CD4-positive, alpha-beta T cell treated with Interleukin-6 for 4 hours (primary cell): ENCODE measurements around the gene SUGCT.
"Not testable (repeated sequence)": the region's sequence is repeated elsewhere in the genome, so short reads cannot be mapped to it uniquely, and the experiment has no call there.

Source experiments
- DNase-seq: peaks from one replicate; pipeline ENCODE4 v3.0.0-alpha.2; 2020; ENCODE audit warnings: mixed read lengths

SUGCT gene

GRCh38 chr7:40267583-40267982 is 132.8 kb downstream of the SUGCT start:
- no peak for DNase-seq

DNA sequence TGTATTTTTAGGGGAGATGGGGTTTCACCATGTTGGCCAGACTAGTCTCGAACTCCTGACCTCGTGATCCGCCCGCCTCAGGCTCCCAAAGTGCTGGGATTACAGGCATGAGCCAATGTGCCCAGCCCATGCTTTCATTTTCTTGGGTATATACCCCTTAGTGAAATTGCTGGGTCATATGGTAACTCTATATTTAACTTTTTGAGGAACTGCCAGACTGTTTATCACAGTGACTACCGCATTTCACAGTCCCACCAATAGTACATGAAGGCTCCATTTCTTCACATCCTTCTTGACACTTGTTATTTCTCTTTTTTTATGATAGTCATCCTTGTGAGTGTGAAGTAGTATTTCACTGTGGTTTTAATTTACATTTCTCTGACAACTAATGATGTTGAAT is 134.0 kb downstream of the SUGCT start:
- DNase-seq, result not testable (repeated sequence)

- no peak for DNase-seq
Measured at GRCh38 chr7:40276061-40276460, 141.3 kb downstream of the SUGCT start.

DNA sequence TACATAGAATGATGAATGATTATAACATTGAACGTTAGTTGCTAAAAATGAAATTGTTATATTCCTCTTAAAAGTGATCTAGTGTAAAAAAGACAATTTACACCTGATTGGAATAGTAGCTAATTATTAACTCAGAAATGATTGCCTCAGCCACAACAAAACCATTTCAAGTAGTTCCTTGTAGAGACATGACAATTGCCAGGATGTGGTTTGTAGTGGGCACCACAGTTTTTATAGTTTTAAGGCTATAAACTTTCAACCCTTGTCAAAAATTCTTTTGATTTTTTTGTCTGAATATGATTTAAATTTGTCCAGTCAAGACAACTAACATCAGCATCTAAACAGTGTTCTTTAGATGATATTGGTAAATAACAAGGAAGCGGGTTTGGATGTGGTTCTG is 145.2 kb downstream of the SUGCT start:
- DNase-seq, result no peak

DNA sequence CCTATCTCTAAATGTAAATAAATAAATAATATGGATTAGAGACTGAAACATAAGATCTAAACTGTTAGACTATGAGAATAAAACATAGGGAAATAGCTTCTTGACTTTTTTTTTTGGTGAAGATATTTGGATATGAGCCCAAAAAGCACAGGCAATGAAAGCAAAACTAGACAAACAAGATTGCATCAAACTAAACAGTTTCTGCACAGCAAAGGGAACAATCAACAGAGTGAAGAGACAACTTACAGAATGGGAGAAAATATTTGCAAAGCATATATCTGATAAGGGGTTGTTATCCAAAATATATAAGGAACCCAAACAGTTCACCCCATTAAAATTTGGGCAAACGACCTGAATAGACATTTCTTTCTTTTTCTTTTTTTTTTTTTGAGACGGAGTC is 148.1 kb downstream of the SUGCT start:
- no peak for DNase-seq

GRCh38 chr7:40283391-40283790 is 148.6 kb downstream of the SUGCT start:
- DNase-seq, result no peak

GRCh38 chr7:40288827-40289226 is 154.0 kb downstream of the SUGCT start:
- DNase-seq, result no peak

- no peak for DNase-seq
Measured at GRCh38 chr7:40297741-40298311, 163.0 kb downstream of the SUGCT start.

GRCh38 chr7:40298421-40298820 is 163.6 kb downstream of the SUGCT start:
- no peak for DNase-seq

DNA sequence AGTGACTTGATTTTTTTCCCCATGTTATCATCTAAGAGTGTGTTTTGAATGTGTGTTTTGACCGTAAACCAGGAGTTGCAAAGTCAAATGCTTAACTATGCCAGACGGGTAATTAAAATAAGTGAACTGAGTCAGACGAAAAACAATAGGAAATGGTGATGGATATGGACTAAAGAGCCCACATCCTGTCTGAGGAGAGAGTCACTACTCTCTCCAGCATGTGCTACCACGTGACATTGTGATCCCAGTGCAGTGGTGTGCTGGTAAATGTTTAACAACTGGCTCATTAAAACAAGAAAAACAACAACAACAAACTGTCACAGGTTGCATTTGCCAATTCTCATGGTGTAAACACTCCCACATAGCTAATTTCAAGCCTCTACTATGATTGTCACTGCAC is 164.3 kb downstream of the SUGCT start:
- DNase-seq, result no peak

GRCh38 chr7:40300146-40300670 is 165.4 kb downstream of the SUGCT start:
- DNase-seq, result no peak

- no peak for DNase-seq
Measured at GRCh38 chr7:40301486-40302068, 166.8 kb downstream of the SUGCT start.

DNA sequence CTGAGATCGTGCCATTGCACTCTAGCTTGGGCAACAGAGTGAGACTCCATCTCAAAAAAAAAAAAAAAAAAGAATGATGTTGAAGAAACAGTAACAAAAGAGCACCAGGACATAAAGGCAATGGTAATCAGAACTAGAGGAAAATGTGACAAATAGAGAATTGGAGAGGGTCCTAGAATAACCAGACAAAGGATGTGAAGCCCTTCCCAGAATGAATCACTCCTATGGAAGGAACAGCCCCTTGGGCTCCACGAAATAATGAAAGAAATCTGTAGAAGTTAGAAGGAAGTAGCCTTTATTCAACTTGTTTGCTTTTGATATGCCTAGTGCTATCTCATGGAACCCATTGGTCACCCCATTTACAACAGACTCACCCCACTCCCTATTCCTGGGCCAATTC is 169.2 kb downstream of the SUGCT start:
- no peak for DNase-seq

GRCh38 chr7:40305229-40305628 is 170.4 kb downstream of the SUGCT start:
- DNase-seq, result no peak

DNA sequence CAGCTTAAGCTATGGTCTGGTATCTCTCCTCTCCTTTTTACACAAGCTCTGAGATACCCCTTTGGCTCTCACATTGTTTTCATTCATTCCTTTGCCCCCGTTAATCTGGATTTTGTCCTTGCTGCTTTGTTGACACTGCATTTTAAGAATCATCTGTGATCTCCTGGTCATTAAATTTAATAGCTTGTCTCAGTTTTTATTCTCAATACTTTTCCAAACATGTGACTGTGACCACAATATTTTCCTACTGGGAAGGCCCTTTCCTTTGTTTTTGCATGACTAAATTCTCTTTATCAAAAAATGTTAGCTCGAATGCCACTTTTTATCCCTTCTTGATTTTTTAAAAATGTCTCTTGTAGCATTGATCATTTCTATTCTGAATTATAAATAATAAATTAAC is 171.2 kb downstream of the SUGCT start:
- no peak for DNase-seq

- DNase-seq, result no peak
Measured at GRCh38 chr7:40306596-40306995, 171.8 kb downstream of the SUGCT start.

GRCh38 chr7:40310258-40310657 is 175.5 kb downstream of the SUGCT start:
- no peak for DNase-seq

DNA sequence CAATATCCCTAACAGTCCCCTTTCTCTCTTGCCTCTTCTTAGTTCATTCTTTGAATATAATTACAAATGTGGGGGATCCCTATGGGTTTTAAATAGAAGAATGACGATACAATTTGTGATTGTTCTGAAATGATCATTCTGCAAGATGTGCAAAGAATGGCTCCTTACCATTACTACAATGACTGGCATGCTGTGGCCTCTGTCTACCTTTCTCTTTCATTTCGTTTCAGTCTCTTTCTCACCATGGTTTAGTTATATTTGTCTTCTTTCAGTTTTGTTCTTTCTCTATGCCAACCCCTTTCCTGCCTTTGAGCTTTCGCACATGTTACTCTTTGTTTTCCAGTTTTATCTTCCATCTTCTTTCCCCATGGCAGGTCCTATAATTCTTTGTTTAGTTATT is 176.5 kb downstream of the SUGCT start:
- no peak for DNase-seq

GRCh38 chr7:40315277-40315676 is 180.5 kb downstream of the SUGCT start:
- no peak for DNase-seq

DNA sequence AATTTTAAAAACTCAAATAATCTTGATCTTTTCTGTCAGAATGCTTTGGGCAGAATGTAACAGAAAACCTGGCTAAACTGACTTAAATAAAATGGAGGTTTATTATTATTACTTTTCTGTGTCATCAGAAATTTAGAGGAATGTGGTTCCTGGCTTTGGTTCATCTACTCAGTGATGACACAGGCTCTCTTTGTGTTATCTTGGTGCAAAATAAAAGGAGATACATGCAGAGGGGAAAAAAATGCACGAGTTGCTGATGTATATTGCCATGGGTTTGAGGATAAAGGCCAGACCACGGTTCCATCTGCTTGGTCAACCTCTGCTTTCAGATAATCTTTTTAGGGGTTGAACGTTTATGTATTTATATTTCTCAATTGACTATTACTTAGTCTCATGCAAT is 181.4 kb downstream of the SUGCT start:
- DNase-seq, result no peak

DNA sequence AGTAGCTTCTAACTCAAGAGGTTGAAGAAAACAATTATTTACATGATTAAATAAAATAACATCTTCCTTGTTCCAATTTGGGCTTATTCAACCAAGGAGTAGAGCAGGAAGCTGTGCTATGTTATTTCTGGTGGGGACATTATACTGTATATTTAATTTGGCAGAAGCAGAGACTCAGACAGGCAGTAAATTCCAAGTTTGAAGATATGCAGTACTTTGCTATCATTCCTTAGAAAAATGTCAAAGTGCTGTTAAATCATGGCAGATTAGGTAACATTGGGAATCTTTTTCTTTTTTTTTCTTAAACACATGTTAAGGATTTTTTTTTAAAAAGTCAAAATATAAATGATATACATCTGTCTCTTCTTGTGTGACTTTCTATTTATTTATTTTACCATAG is 190.1 kb downstream of the SUGCT start:
- DNase-seq, result no peak

GRCh38 chr7:40327113-40327512 is 192.3 kb downstream of the SUGCT start:
- DNase-seq, result no peak

DNA sequence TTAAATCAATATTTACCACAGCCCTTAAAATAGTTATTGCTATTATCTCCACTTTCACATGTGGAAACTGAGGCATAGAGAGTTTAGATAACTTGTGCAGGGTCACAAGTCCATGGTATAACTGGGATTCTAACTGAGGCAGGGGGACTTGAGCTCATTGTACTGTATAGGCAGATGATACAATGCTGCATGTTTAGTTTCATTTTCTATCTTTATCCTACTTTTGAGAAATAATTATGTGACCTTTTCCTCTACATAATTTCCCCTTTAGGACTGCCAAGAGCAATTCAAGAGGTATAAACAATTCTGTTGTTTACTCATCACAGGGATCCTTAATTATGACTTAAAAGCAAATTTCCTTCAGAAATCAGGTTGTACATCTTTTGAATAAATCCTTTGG is 193.1 kb downstream of the SUGCT start:
- no peak for DNase-seq

- no peak for DNase-seq
Measured at GRCh38 chr7:40329601-40330153, 194.9 kb downstream of the SUGCT start.

GRCh38 chr7:40330408-40330807 is 195.6 kb downstream of the SUGCT start:
- DNase-seq, result no peak
